ENCODE measurements around the gene PTPRD. TPM values are rescaled to one million over a fixed set of nuclear protein-coding genes. Genes with fewer than 3 reads are reported as not detected.

The PTPRD gene
- total RNA-seq, 1 experiment from 2014 or later, result 32.5 TPM

- H4K20me1 ChIP-seq (ENCODE audit: control insufficient read depth, insufficient read depth, insufficient read length), result no peaks in the 10 kb centered on the region
- H3K18ac ChIP-seq (ENCODE audit: insufficient read length, low read depth, low read length), result no peak overlapping the region
- no peak overlapping the region for H3K14ac ChIP-seq (ENCODE audit: insufficient read depth, low read length)
- Mint-ChIP-seq H3K27me3 (ENCODE audit: low read depth) (no peaks in the 10 kb centered on the region), H3K4me3 (no peak overlapping the region), H3K27ac (no peak overlapping the region), H3K36me3 (ENCODE audit: insufficient read depth in 1 of 3, low read depth in 3 of 3) (no peaks in the 10 kb centered on the region), H3K4me1 (peaks cover 31% of the 10 kb centered on the region in 2 experiments), H3K9me3 (no peaks in the 10 kb centered on the region)
- H4K5ac ChIP-seq (ENCODE audit: insufficient read length, low read depth, low read length), result no peak overlapping the region
- no peak overlapping the region for H3K9ac ChIP-seq (ENCODE audit: extremely low read depth, insufficient read length, low read length)
- no peak overlapping the region for H4K8ac ChIP-seq (replicated peaks; ENCODE audit: insufficient read length, low read depth, low read length)
- TF ChIP-seq CTCF (conservative IDR thresholded peaks at IDR 0.05), result no peak
- no peak overlapping the region for H3K4me2 ChIP-seq (ENCODE audit: insufficient read depth, insufficient read length, low read length)
- no peaks in the 10 kb centered on the region for H3K79me2 ChIP-seq (ENCODE audit: insufficient read depth, low read length)
- no peak overlapping the region for H3K4ac ChIP-seq (ENCODE audit: low read depth, low read length)
- no peak overlapping the region for H2AK5ac ChIP-seq (ENCODE audit: insufficient read length, low read length)
- no peaks in the 10 kb centered on the region for H3K23me2 ChIP-seq (ENCODE audit: insufficient read length, low read depth, low read length, poor library complexity, severe bottlenecking)
- H2BK5ac ChIP-seq (ENCODE audit: insufficient read length, low read length), result no peak overlapping the region
- H3K27ac ChIP-seq (ENCODE audit: insufficient read length, low read depth, low read length), result no peak overlapping the region
- no peaks in the 10 kb centered on the region for H3K27me3 ChIP-seq (ENCODE audit: insufficient read depth, low read length)
- H3T11ph ChIP-seq (ENCODE audit: low read length), result no peak overlapping the region
- DNase-seq, result no peak
- peaks cover 6% of the 10 kb centered on the region; the same call in 1 of the 2 replicates for H3K4me1 ChIP-seq (ENCODE audit: insufficient read depth, low read length)
- H2AFZ ChIP-seq (ENCODE audit: low read length), result no peak overlapping the region
- no peak overlapping the region for H2BK12ac ChIP-seq (ENCODE audit: insufficient read length, low read depth, low read length)
- H3K79me1 ChIP-seq (ENCODE audit: insufficient read depth, low read depth, low read length, poor library complexity, severe bottlenecking), result no peaks in the 10 kb centered on the region
- H3K23ac ChIP-seq (ENCODE audit: insufficient read length, low read depth, low read length), result no peak overlapping the region
- no peak overlapping the region for H3K56ac ChIP-seq (ENCODE audit: insufficient read length, low read depth, low read length)
- no peak overlapping the region for H2BK20ac ChIP-seq (ENCODE audit: low read depth, low read length, poor library complexity, severe bottlenecking)
- no peak overlapping the region for H2BK120ac ChIP-seq (ENCODE audit: low read depth, low read length, poor library complexity, severe bottlenecking)
- H4K91ac ChIP-seq (ENCODE audit: insufficient read length, low read depth, low read length), result no peak overlapping the region
- H2BK15ac ChIP-seq (ENCODE audit: low read depth, low read length), result no peak overlapping the region
- no peaks in the 10 kb centered on the region for H3K9me3 ChIP-seq (ENCODE audit: control insufficient read depth, low read depth, low read length)
Measured at GRCh38 chr9:10443868-10444204, 169.0 kb downstream of the PTPRD start.

All from H9 (cell line).